ENCODE data around the gene LAMB2. TPM values are rescaled to one million over a fixed set of nuclear protein-coding genes. Genes with fewer than 3 reads are reported as not detected.

Gene LAMB2
- total RNA-seq, 1 donor from 2014 or later = 657 TPM

DNA sequence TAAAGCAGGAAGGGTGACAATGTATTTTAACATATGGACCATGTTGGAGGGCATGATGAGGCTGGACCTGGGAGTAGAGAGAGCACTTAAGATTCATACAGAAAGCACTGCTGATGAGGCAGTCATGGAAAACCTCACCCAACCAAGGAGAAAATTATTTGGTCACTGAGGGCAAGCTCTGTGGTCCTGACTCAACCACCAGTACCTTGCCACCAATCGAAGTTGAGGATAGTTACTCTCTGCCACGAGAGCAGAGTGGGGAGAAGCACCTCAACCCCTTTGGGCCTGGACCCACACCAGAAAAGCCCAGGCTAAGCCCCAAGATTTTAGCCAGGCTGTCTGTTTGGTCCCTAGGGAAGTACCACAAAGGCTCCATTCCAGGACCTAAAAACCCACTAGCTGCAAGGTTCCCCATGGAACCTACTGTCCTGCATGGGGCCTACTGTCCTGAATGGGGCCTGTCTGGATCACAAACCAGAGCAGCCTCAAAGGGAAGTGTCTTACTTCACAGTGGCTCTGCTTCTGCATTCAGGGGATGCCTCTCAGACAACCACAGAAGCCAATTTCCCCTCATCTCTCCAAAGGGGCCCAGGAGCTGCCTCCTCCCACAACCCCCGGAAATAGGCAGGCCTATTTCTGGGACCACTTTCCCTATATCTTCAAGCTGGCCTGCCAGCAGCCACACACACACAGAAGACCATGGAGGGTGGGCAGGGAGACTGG is 29.1 kb upstream of the LAMB2 start:
- DNase-seq (ENCODE audit: low read depth in 2 of 2) = no peak

DNA sequence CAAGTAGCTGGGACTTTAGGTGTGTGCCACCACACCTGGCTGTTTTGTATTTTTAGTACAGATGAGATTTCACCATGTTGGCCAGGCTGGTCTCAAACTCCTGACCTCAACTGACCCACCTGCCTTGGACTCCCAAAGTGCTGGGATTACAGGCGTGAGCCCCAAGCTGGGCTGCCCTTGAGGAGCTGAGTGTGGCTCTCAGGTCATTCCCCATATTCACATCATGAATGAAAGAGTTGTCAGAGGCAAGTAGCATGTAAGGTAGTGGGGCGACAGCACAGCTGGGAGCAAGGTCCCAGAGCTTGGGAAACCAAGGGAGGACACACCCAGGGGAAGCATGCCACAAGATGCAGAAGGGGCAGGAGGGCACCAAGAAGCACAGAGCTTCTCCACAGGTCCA is 28.3 kb upstream of the LAMB2 start:
- DNase-seq (ENCODE audit: low read depth in 2 of 2) = no peak

- no peak for DNase-seq (ENCODE audit: low read depth in 2 of 2)
Measured at GRCh38 chr3:49158792-49159191, 25.9 kb upstream of the LAMB2 start.

GRCh38 chr3:49158103-49158709 is 25.4 kb upstream of the LAMB2 start:
- peak in 1 of 2 donors; percentile 29 for DNase-seq (ENCODE audit: low read depth in 2 of 2)

GRCh38 chr3:49157289-49157688 is 24.4 kb upstream of the LAMB2 start:
- DNase-seq (ENCODE audit: low read depth in 2 of 2) = no peak

- no peak for DNase-seq (ENCODE audit: low read depth in 2 of 2)
Measured at GRCh38 chr3:49153349-49153912, 20.6 kb upstream of the LAMB2 start.

DNA sequence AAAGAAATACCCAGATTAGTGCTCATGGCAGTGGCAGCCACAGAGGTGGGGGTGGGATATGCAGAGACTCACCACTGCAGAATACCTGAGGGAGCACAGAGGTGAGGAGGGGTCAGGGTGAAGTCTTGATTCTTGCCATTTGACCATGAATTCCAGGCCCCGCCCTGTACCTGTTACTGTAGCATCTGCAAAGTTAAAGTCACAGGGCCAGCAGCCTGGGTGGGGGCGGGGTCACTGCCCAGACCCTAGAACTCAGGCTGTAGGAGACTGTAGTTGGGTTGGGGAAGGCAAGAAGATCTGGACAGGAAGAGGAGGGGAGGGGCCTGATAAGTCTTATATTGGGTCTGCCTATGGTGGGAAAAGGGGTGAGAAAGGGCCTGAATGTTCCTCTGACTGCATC is 18.8 kb upstream of the LAMB2 start:
- DNase-seq (ENCODE audit: low read depth in 2 of 2) = no peak

GRCh38 chr3:49148159-49148558 is 15.3 kb upstream of the LAMB2 start:
- DNase-seq (ENCODE audit: low read depth in 2 of 2) = no peak

DNA sequence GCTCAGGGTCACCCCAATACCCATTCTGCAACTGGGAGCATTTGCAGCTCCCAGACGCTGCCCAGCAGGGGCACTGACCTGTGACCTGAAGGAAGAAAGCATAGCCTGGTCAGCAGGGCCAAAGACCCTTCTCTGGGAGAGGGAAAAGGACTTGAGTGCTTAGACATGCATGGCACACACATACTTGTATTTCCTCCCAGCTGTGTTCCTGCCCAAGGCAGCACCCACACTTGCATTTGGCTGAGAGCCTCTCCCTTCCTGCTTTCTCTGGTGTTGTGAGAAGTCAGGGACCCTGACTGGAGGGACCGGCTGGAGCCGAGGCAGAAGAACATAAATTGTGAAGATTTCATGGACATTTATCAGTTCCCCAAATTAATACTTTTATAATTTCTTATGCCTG is 7.2 kb upstream of the LAMB2 start:
- DNase-seq (ENCODE audit: low read depth in 2 of 2) = no peak

DNA sequence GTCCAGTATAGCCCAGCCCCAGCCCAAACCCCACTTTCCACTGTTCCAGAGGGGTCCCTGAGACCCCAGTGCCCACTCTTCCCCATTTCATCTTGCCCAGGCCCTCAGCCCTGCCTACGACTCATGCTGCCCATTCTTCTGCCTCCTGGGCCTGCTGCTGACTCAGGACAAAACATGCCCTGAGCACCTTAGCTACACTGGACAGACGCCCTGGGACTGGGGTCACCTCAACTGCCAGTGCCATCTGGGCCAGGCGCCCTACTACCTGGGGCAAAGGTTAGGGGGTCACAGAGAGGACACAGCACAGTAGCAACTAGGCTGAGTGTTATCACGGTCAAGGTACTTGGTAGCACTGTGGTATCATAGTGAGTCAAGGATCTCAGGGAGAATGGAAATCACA is 2.6 kb upstream of the LAMB2 start:
- no peak for DNase-seq (ENCODE audit: low read depth in 2 of 2)

- no peak for DNase-seq (ENCODE audit: low read depth in 2 of 2)
Measured at GRCh38 chr3:49134471-49135265, 1.8 kb upstream of the LAMB2 start.

DNA sequence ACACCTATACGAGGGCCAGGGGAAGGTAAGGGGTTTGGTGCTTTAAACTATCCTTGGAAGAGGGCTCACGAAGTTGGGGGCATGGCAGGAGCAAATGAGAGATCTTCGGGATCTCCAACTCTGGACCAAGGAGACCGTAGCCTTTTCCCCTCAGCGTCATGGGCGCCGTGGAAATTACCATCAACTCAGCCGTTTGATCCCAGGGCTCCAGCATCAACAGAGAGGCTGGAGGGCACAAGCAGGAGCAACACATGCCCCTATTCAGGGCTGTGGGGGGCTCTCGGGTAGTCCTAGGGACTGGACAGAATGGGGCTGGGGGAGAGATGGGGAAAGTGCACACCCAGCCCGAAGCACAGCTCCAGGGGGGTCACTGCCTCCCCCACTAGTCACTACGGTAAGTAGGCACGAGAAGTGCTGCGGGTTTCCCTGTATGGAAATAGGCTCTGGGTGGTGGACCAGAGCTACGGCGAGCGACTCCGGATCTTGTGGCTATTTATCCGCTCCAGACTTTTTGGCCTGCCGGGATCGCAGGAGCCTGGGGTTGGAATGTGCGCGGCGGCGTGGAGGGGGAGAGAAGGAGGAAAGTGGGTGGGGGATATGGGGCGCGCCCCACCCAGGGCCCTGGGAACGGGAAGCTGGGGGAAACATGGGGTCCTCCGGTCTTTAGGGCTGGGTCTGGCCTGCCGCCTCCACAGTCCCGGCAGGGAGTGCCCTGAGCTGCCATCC is 539 bp upstream of the LAMB2 start:
- peak; percentile 86 to 93 for DNase-seq (ENCODE audit: low read depth in 2 of 2)

GRCh38 chr3:49132073-49132436 is 795 bp downstream of the LAMB2 start:
- no peak for DNase-seq (ENCODE audit: low read depth in 2 of 2)

DNA sequence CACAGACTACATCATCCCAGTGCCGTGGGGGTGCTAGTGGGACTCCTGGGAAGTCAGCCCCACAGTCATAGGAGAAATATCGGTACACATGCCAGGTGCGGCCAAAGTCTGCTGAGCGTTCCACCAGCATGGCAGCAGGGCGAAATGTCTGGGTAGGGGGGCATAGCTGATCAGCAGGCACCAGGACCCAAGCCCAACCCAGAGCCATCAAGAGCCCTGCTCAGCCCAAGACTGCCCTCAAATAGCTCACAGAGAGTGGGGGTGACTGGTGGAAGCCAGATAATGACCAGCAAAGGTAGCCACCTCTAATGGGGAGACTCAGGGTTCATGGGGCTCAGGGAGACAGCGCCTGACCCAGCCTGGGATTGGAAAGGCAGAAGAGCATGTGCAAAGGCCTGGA is 1.3 kb downstream of the LAMB2 start:
- DNase-seq (ENCODE audit: low read depth in 2 of 2) = no peak

DNA sequence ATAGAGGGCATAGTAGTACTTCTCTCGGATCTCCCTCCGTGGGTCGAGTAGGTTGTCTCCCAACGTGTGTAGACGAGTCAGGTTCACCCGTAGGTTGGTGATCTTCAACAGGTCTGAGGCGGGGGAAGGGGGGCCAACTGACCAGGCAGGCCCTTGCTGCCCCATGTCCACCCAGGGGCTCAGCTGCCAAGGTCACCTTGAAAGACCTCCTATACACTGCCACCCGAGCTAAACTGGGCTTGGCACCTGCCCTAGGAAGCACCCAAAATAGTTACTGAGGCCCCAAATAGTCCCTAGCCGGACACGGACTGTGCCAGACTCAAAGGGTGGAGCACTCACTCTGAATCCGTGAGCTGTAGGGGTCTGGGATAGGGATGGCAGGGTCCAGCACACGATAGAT is 1.8 kb downstream of the LAMB2 start:
- no peak for DNase-seq (ENCODE audit: low read depth in 2 of 2)

DNA sequence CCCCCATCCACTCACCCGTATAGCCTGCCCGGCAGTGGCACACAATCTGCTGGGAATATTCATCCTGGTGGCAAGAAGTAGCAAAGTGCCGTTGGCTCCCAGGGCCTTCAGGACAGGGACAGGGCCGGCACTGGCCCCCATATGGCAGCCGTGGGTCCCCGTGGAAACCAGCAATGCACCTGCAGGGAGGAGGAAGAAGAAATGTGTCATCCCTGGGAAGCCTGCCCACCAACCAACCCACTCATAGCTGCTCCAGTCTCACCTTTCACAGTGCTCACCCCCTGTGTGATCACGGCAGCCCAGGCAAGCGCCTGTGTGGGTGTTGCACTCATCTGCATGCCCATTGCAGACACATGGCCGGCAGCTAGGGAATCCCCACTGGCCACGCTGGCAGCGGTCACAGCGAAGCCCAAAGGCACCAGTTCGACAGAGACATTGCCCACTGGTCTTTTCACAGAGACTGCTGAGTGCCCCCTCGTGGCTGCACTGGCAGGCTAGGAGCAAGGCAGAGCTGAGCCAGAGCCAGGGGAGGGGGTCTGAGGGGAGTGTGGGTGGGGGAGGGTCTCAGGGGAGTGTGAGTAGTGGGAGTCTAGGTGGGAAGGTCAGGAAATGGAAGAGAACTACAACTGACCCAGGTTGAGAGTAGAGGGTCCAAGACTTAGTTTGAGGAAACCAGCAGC is 7.7 kb downstream of the LAMB2 start:
- no peak for DNase-seq (ENCODE audit: low read depth in 2 of 2)

DNA sequence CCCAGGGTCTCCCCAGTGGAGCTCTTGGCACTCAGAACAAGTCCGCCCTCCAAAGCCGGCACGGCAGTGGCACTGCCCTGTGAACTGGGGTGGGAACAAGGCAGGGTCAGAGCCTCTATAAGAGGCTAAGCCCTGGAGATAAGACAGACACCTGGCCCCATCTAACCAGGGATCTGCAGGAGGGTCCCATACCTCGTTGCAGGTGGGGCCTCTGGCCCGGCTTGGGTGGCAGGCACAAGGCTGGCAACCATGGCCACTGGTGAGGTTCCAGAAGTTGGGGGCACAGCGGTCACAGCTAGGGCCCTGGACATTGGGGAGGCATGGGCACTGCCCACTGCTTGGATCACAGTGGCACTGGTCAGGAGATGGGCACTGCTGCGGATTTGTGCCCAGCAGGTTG is 8.6 kb downstream of the LAMB2 start:
- DNase-seq (ENCODE audit: low read depth in 2 of 2) = no peak

GRCh38 chr3:49123687-49124086 is 9.2 kb downstream of the LAMB2 start:
- DNase-seq (ENCODE audit: low read depth in 2 of 2) = no peak

DNA sequence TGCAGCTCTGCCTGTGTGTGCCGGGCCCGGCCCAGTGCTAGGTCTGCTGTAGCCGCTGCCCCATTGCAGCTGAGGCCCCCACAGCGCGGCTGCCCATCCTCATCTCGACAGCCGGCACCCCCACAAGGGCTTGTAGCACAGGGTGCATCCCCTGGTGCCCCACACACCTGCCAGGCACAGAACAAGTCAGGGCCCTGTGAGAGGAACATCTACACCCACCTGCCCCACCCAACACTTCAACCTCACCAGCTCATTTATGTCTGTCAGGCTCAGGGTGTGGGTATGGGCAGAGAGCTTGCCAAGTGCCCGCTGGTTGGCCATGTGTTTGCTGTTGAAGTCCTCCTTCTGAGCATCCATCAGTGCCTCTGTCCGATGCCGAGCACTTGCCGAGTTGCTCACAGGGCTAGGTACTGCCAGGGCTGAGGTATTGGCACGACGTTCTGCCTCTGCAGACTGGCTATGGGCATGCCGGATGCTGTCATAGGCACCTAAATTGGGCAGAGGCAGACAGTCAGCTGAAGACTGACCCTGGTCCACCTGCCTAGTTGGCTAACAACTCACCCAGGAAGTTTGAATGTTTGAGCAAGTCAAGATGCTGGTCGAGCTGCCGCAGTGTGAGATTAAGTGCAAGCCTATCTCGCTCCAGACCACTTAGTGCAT is 9.8 kb downstream of the LAMB2 start:
- no peak for DNase-seq (ENCODE audit: low read depth in 2 of 2)

DNA sequence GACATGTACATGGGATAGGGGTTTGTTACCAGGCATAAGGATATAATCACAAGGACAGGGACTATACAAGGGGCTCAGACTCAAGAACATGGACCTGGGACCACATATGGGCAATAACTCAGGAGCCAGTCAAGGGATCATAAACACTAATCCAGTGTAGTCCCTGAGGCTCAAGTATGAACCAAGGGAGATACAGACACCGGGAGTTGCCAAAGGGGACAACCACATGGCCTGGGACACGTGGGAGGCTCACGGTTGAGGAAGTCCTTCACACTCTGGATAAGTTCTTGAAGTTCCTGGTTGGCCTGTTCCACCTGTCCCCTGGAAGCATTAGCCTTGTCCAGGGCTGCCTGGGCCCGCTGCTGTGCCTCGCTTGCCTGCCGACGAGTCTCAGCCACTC is 10.4 kb downstream of the LAMB2 start:
- DNase-seq (ENCODE audit: low read depth in 2 of 2) = no peak

DNA sequence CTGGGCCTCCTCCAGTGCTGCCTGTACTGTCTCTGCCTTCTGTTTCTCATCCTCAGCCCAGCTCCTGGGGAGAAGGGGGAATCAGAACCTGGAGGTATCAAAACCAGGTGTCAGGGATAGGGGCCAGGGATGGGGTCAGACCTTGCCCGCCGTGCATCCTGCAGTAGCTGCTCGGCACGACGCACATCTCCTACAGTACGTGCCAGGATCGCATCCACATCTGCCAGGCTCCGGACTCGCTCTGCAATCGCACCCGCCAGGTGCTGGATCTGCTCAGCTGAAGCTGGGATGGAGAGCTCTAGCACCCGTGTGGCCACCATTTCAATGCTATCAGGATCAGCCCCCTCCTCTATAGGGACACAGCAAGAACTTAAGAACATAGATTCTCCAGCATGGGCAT is 10.8 kb downstream of the LAMB2 start:
- no peak for DNase-seq (ENCODE audit: low read depth in 2 of 2)
